ENCODE results near the gene PACS2. TPM values are rescaled to one million over a fixed set of nuclear protein-coding genes. Genes with fewer than 3 reads are reported as not detected.
"Not testable (repeated sequence)": the region's sequence is repeated elsewhere in the genome, so short reads cannot be mapped to it uniquely, and the experiment has no call there.

Gene PACS2
- total RNA-seq, 2 experiments from 2014 or later = 25.1 to 29.6 TPM

GRCh38 chr14:105294142-105294597, 20.4 kb upstream of the PACS2 start:
- Mint-ChIP-seq H3K9me3 (no peaks in the 10 kb centered on the region), H3K36me3 (ENCODE audit: low read depth) (peaks cover 1% of the 10 kb centered on the region), H3K27me3 (ENCODE audit: low read depth) (no peaks in the 10 kb centered on the region), H3K27ac (peak overlapping the region; percentile 75), H3K4me1 (ENCODE audit: low read depth) (peaks cover 45% of the 10 kb centered on the region), H3K4me3 (peak overlapping the region; percentile 39)
- DNase-seq = peak; percentile 91
- intact Hi-C loops (cut with micrococcal nuclease) = no loop called here
- CTCF ChIA-PET = interaction anchor here (0.8 to 1.0 kb wide), 3 partner anchors 10 to 207 kb away, joined by 3 to 7 read pairs (median 3); no protein-coding TSS in a partner anchor

- peaks cover 45% of the 10 kb centered on the region for H3K4me1 Mint-ChIP-seq (ENCODE audit: low read depth)
- H3K27ac Mint-ChIP-seq; DNase-seq; H3K4me3 Mint-ChIP-seq; CTCF ChIA-PET; H3K27me3 Mint-ChIP-seq (ENCODE audit: low read depth); intact Hi-C loops (cut with micrococcal nuclease); H3K36me3 Mint-ChIP-seq (ENCODE audit: low read depth); H3K9me3 Mint-ChIP-seq: not testable (repeated sequence)
Observed at GRCh38 chr14:105297311-105297710, 17.2 kb upstream of the PACS2 start.

- Mint-ChIP-seq H3K36me3 (ENCODE audit: low read depth) (peaks cover 6% of the 10 kb centered on the region), H3K4me3 (peak overlapping the region; percentile 77), H3K9me3 (no peaks in the 10 kb centered on the region), H3K27ac (peak overlapping the region; percentile 59), H3K4me1 (ENCODE audit: low read depth) (peaks cover 29% of the 10 kb centered on the region), H3K27me3 (ENCODE audit: low read depth) (no peaks in the 10 kb centered on the region)
- peak; percentile 34 for DNase-seq
- CTCF ChIA-PET = interaction anchor here (0.5 to 0.7 kb wide), 4 partner anchors 14 to 1210 kb away, joined by 3 to 5 read pairs (median 3); no protein-coding TSS in a partner anchor
- intact Hi-C loops (cut with micrococcal nuclease) = loop anchor here (2.0 to 10.0 kb wide), 2 partner anchors 279 to 1595 kb away; partner anchors contain the start of gene CDCA4
Observed at GRCh38 chr14:105299654-105300541, 14.7 kb upstream of the PACS2 start.

- intact Hi-C loops (cut with micrococcal nuclease) = loop anchor here (1.0 to 10.0 kb wide), 5 partner anchors 7 to 1596 kb away; partner anchors contain the start of genes CDCA4, PACS2 and TEDC1
Observed at GRCh38 chr14:105300542-105301102, 13.9 kb upstream of the PACS2 start, which contains the start of gene BRF1. BRF1 (minus strand) TSS chr14:105301001; CDS start chr14:105300629, 372 bp downstream.

GRCh38 chr14:105301103-105301914, 13.2 kb upstream of the PACS2 start:
- Mint-ChIP-seq H3K4me1 (ENCODE audit: low read depth) (peaks cover 38% of the 10 kb centered on the region), H3K36me3 (ENCODE audit: low read depth) (peaks cover 6% of the 10 kb centered on the region), H3K4me3 (peak overlapping the region; percentile 87), H3K27ac (peak overlapping the region; percentile 88), H3K9me3 (no peaks in the 10 kb centered on the region), H3K27me3 (ENCODE audit: low read depth) (no peaks in the 10 kb centered on the region)
- peak; percentile 99 for DNase-seq
- intact Hi-C loops (cut with micrococcal nuclease) = loop anchor here (1.0 to 10.0 kb wide), 5 partner anchors 8 to 1597 kb away; partner anchors contain the start of genes CDCA4, PACS2 and TEDC1
- CTCF ChIA-PET = interaction anchor here (0.9 to 1.2 kb wide), 2 partner anchors 181 to 211 kb away, joined by 3 to 4 read pairs; no protein-coding TSS in a partner anchor

More at GRCh38 chr14:105300542-105301102, 13.9 kb upstream of the PACS2 start, which contains the start of gene BRF1:
- peak within 1 kb of the TSS; percentile 87 for H3K4me3 Mint-ChIP-seq
- peak; percentile 97 for DNase-seq
- CTCF ChIA-PET = interaction anchor here (0.6 to 1.2 kb wide), 3 partner anchors 181 to 475 kb away, joined by 3 to 4 read pairs (median 3); no protein-coding TSS in a partner anchor
- H3K27me3 Mint-ChIP-seq (ENCODE audit: low read depth) = no peaks in the 10 kb centered on the region
- no peaks in the 10 kb centered on the region for H3K9me3 Mint-ChIP-seq
- H3K36me3 Mint-ChIP-seq (ENCODE audit: low read depth) = peaks cover 6% of the 10 kb centered on the region
- peaks cover 33% of the 10 kb centered on the region for H3K4me1 Mint-ChIP-seq (ENCODE audit: low read depth)
- peak within 1 kb of the TSS; percentile 88 for H3K27ac Mint-ChIP-seq

GRCh38 chr14:105301915-105302249, 12.7 kb upstream of the PACS2 start:
- not testable (repeated sequence) for H3K9me3 Mint-ChIP-seq; H3K36me3 Mint-ChIP-seq (ENCODE audit: low read depth); DNase-seq; H3K27ac Mint-ChIP-seq; H3K27me3 Mint-ChIP-seq (ENCODE audit: low read depth)
- CTCF ChIA-PET = interaction anchor here (1.2 kb wide), 1 partner anchor 180 kb away, joined by 3 read pairs; no protein-coding TSS in a partner anchor
- Mint-ChIP-seq H3K4me1 (ENCODE audit: low read depth) (peaks cover 38% of the 10 kb centered on the region), H3K4me3 (peak overlapping the region; percentile 87)
- intact Hi-C loops (cut with micrococcal nuclease) = loop anchor here (1.0 to 10.0 kb wide), 5 partner anchors 9 to 1597 kb away; partner anchors contain the start of genes CDCA4, PACS2 and TEDC1

GRCh38 chr14:105303949-105304348, 10.6 kb upstream of the PACS2 start:
- CTCF ChIA-PET = no interaction called here
- peaks cover 6% of the 10 kb centered on the region for H3K36me3 Mint-ChIP-seq (ENCODE audit: low read depth)
- no peak for DNase-seq
- no peaks in the 10 kb centered on the region for H3K27me3 Mint-ChIP-seq (ENCODE audit: low read depth)
- H3K4me1 Mint-ChIP-seq (ENCODE audit: low read depth) = peaks cover 32% of the 10 kb centered on the region
- H3K27ac Mint-ChIP-seq = no peak overlapping the region
- intact Hi-C loops (cut with micrococcal nuclease) = loop anchor here (10.0 kb wide), 1 partner anchor 1599 kb away; no protein-coding TSS in a partner anchor
- peaks cover 2% of the 10 kb centered on the region for H3K9me3 Mint-ChIP-seq
- no peak overlapping the region for H3K4me3 Mint-ChIP-seq

- CTCF ChIA-PET = interaction anchor here (1.6 kb wide), 1 partner anchor 56 kb away, joined by 3 read pairs; the partner anchor contains the start of gene BTBD6
- intact Hi-C loops (cut with micrococcal nuclease) = loop anchor here (10.0 kb wide), 1 partner anchor 1600 kb away; no protein-coding TSS in a partner anchor
- no peak overlapping the region for H3K4me3 Mint-ChIP-seq
- peaks cover 2% of the 10 kb centered on the region for H3K9me3 Mint-ChIP-seq
- peaks cover 26% of the 10 kb centered on the region for H3K4me1 Mint-ChIP-seq (ENCODE audit: low read depth)
- H3K36me3 Mint-ChIP-seq (ENCODE audit: low read depth) = peaks cover 2% of the 10 kb centered on the region
- H3K27ac Mint-ChIP-seq = no peak overlapping the region
- no peak for DNase-seq
- no peaks in the 10 kb centered on the region for H3K27me3 Mint-ChIP-seq (ENCODE audit: low read depth)
Observed at GRCh38 chr14:105304565-105304964, 10.0 kb upstream of the PACS2 start.

- H3K4me1 Mint-ChIP-seq (ENCODE audit: low read depth) = peaks cover 23% of the 10 kb centered on the region
- H3K4me3 Mint-ChIP-seq = no peak overlapping the region
- no peaks in the 10 kb centered on the region for H3K36me3 Mint-ChIP-seq (ENCODE audit: low read depth)
- intact Hi-C loops (cut with micrococcal nuclease) = loop anchor here (10.0 kb wide), 1 partner anchor 1601 kb away; no protein-coding TSS in a partner anchor
- H3K27ac Mint-ChIP-seq = no peak overlapping the region
- peaks cover 2% of the 10 kb centered on the region for H3K9me3 Mint-ChIP-seq
- no peaks in the 10 kb centered on the region for H3K27me3 Mint-ChIP-seq (ENCODE audit: low read depth)
- CTCF ChIA-PET = interaction anchor here (1.6 kb wide), 1 partner anchor 56 kb away, joined by 3 read pairs; the partner anchor contains the start of gene BTBD6
- peak; percentile 38 for DNase-seq
Observed at GRCh38 chr14:105305345-105305744, 9.2 kb upstream of the PACS2 start.

GRCh38 chr14:105305791-105306190, 8.8 kb upstream of the PACS2 start:
- H3K4me3 Mint-ChIP-seq = no peak overlapping the region
- DNase-seq = no peak
- CTCF ChIA-PET = interaction anchor here (1.6 kb wide), 1 partner anchor 57 kb away, joined by 3 read pairs; the partner anchor contains the start of gene BTBD6
- intact Hi-C loops (cut with micrococcal nuclease) = loop anchor here (10.0 kb wide), 1 partner anchor 1601 kb away; no protein-coding TSS in a partner anchor
- H3K4me1 Mint-ChIP-seq (ENCODE audit: low read depth) = peaks cover 23% of the 10 kb centered on the region
- no peak overlapping the region for H3K27ac Mint-ChIP-seq
- no peaks in the 10 kb centered on the region for H3K36me3 Mint-ChIP-seq (ENCODE audit: low read depth)
- H3K9me3 Mint-ChIP-seq = peaks cover 2% of the 10 kb centered on the region
- H3K27me3 Mint-ChIP-seq (ENCODE audit: low read depth) = no peaks in the 10 kb centered on the region

Data from activated naive CD4-positive, alpha-beta T cell treated with anti-CD3 and anti-CD28 coated beads for 36 hours (primary cell).